ENCODE measurements around the gene ZNF541.
"Not testable (repeated sequence)": the region's sequence is repeated elsewhere in the genome, so short reads cannot be mapped to it uniquely, and the experiment has no call there.

ZNF541 gene

GRCh38 chr19:47593860-47594259 is 20.9 kb upstream of the ZNF541 start:
- H3K27me3 ChIP-seq (ENCODE audit: control insufficient read depth, insufficient read depth, low read length): no peaks in the 10 kb centered on the region
- no peaks in the 10 kb centered on the region for H3K9me3 ChIP-seq (ENCODE audit: control insufficient read depth, insufficient read depth, low read length)
- H3K9ac ChIP-seq (ENCODE audit: low read depth, low read length): no peak overlapping the region
- H3K36me3 ChIP-seq (ENCODE audit: control insufficient read depth, insufficient read depth, low read length): no peaks in the 10 kb centered on the region
- no peak overlapping the region for H3K4me3 ChIP-seq (ENCODE audit: low read depth, low read length)
- peaks cover 5% of the 10 kb centered on the region for H3K4me1 ChIP-seq (ENCODE audit: control insufficient read depth, insufficient read depth, low read length)

- no peak overlapping the region for H3K9ac ChIP-seq (ENCODE audit: low read depth, low read length)
- no peaks in the 10 kb centered on the region for H3K4me1 ChIP-seq (ENCODE audit: control insufficient read depth, insufficient read depth, low read length)
- no peaks in the 10 kb centered on the region for H3K36me3 ChIP-seq (ENCODE audit: control insufficient read depth, insufficient read depth, low read length)
- no peaks in the 10 kb centered on the region for H3K9me3 ChIP-seq (ENCODE audit: control insufficient read depth, insufficient read depth, low read length)
- no peak overlapping the region for H3K4me3 ChIP-seq (ENCODE audit: low read depth, low read length)
- no peaks in the 10 kb centered on the region for H3K27me3 ChIP-seq (ENCODE audit: control insufficient read depth, insufficient read depth, low read length)
These were observed 16.9 kb upstream of the ZNF541 start for GRCh38 chr19:47589824-47590223.

GRCh38 chr19:47587295-47587694 is 14.3 kb upstream of the ZNF541 start:
- Histone ChIP-seq H3K36me3 (ENCODE audit: control insufficient read depth, insufficient read depth, low read length) (no peaks in the 10 kb centered on the region), H3K27me3 (ENCODE audit: control insufficient read depth, insufficient read depth, low read length) (no peaks in the 10 kb centered on the region), H3K4me3 (ENCODE audit: low read depth, low read length) (no peak overlapping the region), H3K9ac (ENCODE audit: low read depth, low read length) (no peak overlapping the region), H3K4me1 (ENCODE audit: control insufficient read depth, insufficient read depth, low read length) (no peaks in the 10 kb centered on the region), H3K9me3 (ENCODE audit: control insufficient read depth, insufficient read depth, low read length) (no peaks in the 10 kb centered on the region)

GRCh38 chr19:47583161-47583560 is 10.2 kb upstream of the ZNF541 start:
- H3K4me1 ChIP-seq (ENCODE audit: control insufficient read depth, insufficient read depth, low read length); H3K9me3 ChIP-seq (ENCODE audit: control insufficient read depth, insufficient read depth, low read length); H3K36me3 ChIP-seq (ENCODE audit: control insufficient read depth, insufficient read depth, low read length); H3K4me3 ChIP-seq (ENCODE audit: low read depth, low read length); H3K9ac ChIP-seq (ENCODE audit: low read depth, low read length); H3K27me3 ChIP-seq (ENCODE audit: control insufficient read depth, insufficient read depth, low read length): not testable (repeated sequence)

- no peak overlapping the region for H3K4me3 ChIP-seq (ENCODE audit: low read depth, low read length)
- H3K4me1 ChIP-seq (ENCODE audit: control insufficient read depth, insufficient read depth, low read length): no peaks in the 10 kb centered on the region
- no peaks in the 10 kb centered on the region for H3K27me3 ChIP-seq (ENCODE audit: control insufficient read depth, insufficient read depth, low read length)
- no peak overlapping the region for H3K9ac ChIP-seq (ENCODE audit: low read depth, low read length)
- H3K36me3 ChIP-seq (ENCODE audit: control insufficient read depth, insufficient read depth, low read length): no peaks in the 10 kb centered on the region
- H3K9me3 ChIP-seq (ENCODE audit: control insufficient read depth, insufficient read depth, low read length): no peaks in the 10 kb centered on the region
These were observed 9.5 kb upstream of the ZNF541 start for GRCh38 chr19:47582320-47582909.

- Histone ChIP-seq H3K36me3 (ENCODE audit: control insufficient read depth, insufficient read depth, low read length) (no peaks in the 10 kb centered on the region), H3K4me1 (ENCODE audit: control insufficient read depth, insufficient read depth, low read length) (no peaks in the 10 kb centered on the region), H3K4me3 (ENCODE audit: low read depth, low read length) (no peak overlapping the region), H3K27me3 (ENCODE audit: control insufficient read depth, insufficient read depth, low read length) (no peaks in the 10 kb centered on the region), H3K9ac (ENCODE audit: low read depth, low read length) (no peak overlapping the region), H3K9me3 (ENCODE audit: control insufficient read depth, insufficient read depth, low read length) (no peaks in the 10 kb centered on the region)
These were observed 8.8 kb upstream of the ZNF541 start for GRCh38 chr19:47581605-47582319.

GRCh38 chr19:47580397-47580796 is 7.4 kb upstream of the ZNF541 start:
- Histone ChIP-seq H3K4me1 (ENCODE audit: control insufficient read depth, insufficient read depth, low read length) (no peaks in the 10 kb centered on the region), H3K9me3 (ENCODE audit: control insufficient read depth, insufficient read depth, low read length) (no peaks in the 10 kb centered on the region), H3K9ac (ENCODE audit: low read depth, low read length) (no peak overlapping the region), H3K27me3 (ENCODE audit: control insufficient read depth, insufficient read depth, low read length) (no peaks in the 10 kb centered on the region), H3K4me3 (ENCODE audit: low read depth, low read length) (no peak overlapping the region), H3K36me3 (ENCODE audit: control insufficient read depth, insufficient read depth, low read length) (no peaks in the 10 kb centered on the region)

- Histone ChIP-seq H3K9ac (ENCODE audit: low read depth, low read length) (no peak overlapping the region), H3K4me1 (ENCODE audit: control insufficient read depth, insufficient read depth, low read length) (no peaks in the 10 kb centered on the region), H3K36me3 (ENCODE audit: control insufficient read depth, insufficient read depth, low read length) (no peaks in the 10 kb centered on the region), H3K27me3 (ENCODE audit: control insufficient read depth, insufficient read depth, low read length) (no peaks in the 10 kb centered on the region), H3K4me3 (ENCODE audit: low read depth, low read length) (no peak overlapping the region), H3K9me3 (ENCODE audit: control insufficient read depth, insufficient read depth, low read length) (no peaks in the 10 kb centered on the region)
These were observed 313 bp downstream of the ZNF541 start for GRCh38 chr19:47572635-47573034.

GRCh38 chr19:47569331-47569730 is 3.6 kb downstream of the ZNF541 start:
- Histone ChIP-seq H3K9ac (ENCODE audit: low read depth, low read length) (no peak overlapping the region), H3K4me3 (ENCODE audit: low read depth, low read length) (no peak overlapping the region), H3K27me3 (ENCODE audit: control insufficient read depth, insufficient read depth, low read length) (no peaks in the 10 kb centered on the region), H3K4me1 (ENCODE audit: control insufficient read depth, insufficient read depth, low read length) (no peaks in the 10 kb centered on the region), H3K36me3 (ENCODE audit: control insufficient read depth, insufficient read depth, low read length) (no peaks in the 10 kb centered on the region), H3K9me3 (ENCODE audit: control insufficient read depth, insufficient read depth, low read length) (no peaks in the 10 kb centered on the region)

GRCh38 chr19:47564081-47564480 is 8.9 kb downstream of the ZNF541 start:
- no peaks in the 10 kb centered on the region for H3K4me1 ChIP-seq (ENCODE audit: control insufficient read depth, insufficient read depth, low read length)
- H3K9me3 ChIP-seq (ENCODE audit: control insufficient read depth, insufficient read depth, low read length): no peaks in the 10 kb centered on the region
- H3K36me3 ChIP-seq (ENCODE audit: control insufficient read depth, insufficient read depth, low read length): no peaks in the 10 kb centered on the region
- H3K4me3 ChIP-seq (ENCODE audit: low read depth, low read length): no peak overlapping the region
- no peak overlapping the region for H3K9ac ChIP-seq (ENCODE audit: low read depth, low read length)
- no peaks in the 10 kb centered on the region for H3K27me3 ChIP-seq (ENCODE audit: control insufficient read depth, insufficient read depth, low read length)

GRCh38 chr19:47561440-47562057 is 11.4 kb downstream of the ZNF541 start:
- Histone ChIP-seq H3K4me1 (ENCODE audit: control insufficient read depth, insufficient read depth, low read length) (no peaks in the 10 kb centered on the region), H3K9me3 (ENCODE audit: control insufficient read depth, insufficient read depth, low read length) (no peaks in the 10 kb centered on the region), H3K4me3 (ENCODE audit: low read depth, low read length) (no peak overlapping the region), H3K9ac (ENCODE audit: low read depth, low read length) (no peak overlapping the region), H3K36me3 (ENCODE audit: control insufficient read depth, insufficient read depth, low read length) (no peaks in the 10 kb centered on the region), H3K27me3 (ENCODE audit: control insufficient read depth, insufficient read depth, low read length) (no peaks in the 10 kb centered on the region)

GRCh38 chr19:47560999-47561398 is 11.9 kb downstream of the ZNF541 start:
- H3K36me3 ChIP-seq (ENCODE audit: control insufficient read depth, insufficient read depth, low read length): no peaks in the 10 kb centered on the region
- no peak overlapping the region for H3K9ac ChIP-seq (ENCODE audit: low read depth, low read length)
- H3K27me3 ChIP-seq (ENCODE audit: control insufficient read depth, insufficient read depth, low read length): no peaks in the 10 kb centered on the region
- no peaks in the 10 kb centered on the region for H3K4me1 ChIP-seq (ENCODE audit: control insufficient read depth, insufficient read depth, low read length)
- H3K4me3 ChIP-seq (ENCODE audit: low read depth, low read length): no peak overlapping the region
- H3K9me3 ChIP-seq (ENCODE audit: control insufficient read depth, insufficient read depth, low read length): no peaks in the 10 kb centered on the region

Measured in iPS-15b (cell line).